Activated T-cell treated with anti-CD3 and anti-CD28 coated beads, Interleukin-2, amount 50 U/mL, for 48 hours (primary cell): Measurements from ENCODE around the gene PREX1.

ENCODE experiments used
- DNase-seq, 2 experiments: peaks; one replicate each; pipeline ENCODE4 v3.0.0-alpha.2; 2020

The PREX1 gene

DNA sequence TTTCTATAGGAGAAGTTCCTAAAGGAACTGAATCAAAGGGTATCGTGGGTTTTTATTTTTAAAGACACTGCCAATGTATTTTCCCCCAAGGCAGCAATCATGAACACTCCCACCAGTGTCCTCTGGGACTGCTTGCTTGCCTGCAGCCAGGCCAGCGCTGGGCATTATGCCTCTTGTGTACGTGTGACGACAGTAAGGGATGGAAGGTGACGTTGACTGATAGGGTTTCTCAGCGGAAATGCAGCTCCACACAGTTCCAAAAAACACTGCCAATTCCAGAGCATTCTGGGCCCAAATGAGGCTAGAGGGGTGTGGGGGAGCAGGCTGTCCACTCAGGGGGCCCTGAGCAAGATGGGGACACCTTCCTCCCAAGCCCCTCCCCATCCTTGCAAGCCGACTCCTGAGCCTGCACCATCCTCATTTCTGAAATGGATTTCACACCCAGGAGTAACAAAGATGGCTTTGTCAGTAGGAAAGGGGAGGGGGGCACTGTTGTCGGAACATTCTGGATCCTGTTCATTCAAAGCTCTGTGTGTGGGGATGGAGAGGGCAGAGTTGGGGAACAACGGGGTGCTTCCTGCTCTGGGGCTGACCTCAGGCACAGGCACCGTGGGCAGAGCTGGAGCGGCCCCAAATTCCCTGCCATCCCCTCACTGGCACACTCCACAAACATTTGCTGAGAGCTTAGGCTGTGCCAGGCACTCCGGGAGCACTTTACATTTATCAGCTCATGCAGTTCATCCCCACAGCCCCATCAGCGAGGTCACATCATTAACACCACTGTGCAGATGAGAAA is 20.0 kb downstream of the PREX1 start:
- DNase-seq = no peak

- no peak for DNase-seq
Observed at GRCh38 chr20:48807051-48807450, 20.7 kb downstream of the PREX1 start.

DNA sequence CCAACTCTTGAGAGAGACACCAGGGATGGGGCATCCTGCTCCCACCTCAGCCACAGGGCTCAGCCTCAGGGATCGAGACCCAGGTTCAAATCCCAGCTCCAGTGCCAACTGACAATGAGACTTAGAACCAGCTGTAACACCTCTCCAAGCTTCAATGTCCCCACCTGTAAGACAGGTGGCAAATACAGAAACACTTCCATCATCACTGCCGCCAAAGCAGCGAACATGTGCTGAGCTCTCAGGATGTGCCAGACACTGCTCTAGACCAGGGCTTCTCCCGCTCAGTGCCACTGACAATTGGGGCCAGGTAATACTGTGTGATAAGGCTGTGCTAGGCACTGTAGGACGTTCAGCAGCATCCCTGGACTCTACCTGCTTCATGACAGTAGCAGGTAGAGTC is 22.1 kb downstream of the PREX1 start:
- DNase-seq = no peak

DNA sequence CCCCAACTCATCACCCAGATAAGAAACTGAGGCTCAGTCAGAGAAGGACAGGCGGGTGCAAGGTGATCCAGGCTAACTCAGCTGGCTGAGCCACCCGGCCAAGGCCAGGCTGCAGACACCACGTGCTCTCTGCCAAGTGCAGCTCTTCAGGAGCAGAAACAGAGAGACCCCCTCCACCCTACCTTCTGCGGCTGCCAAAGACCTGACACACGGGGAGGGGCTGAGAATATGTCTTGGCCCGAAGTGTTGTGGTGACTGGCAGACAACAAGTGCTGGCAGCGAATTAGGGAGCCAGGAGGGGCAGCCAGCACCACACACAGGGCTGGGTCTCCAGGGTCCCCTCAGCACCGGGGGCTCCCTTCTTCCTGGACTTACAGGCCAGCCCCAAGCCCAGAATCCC is 22.5 kb downstream of the PREX1 start:
- no peak for DNase-seq

- no peak for DNase-seq
Observed at GRCh38 chr20:48804300-48804980, 23.4 kb downstream of the PREX1 start.

DNA sequence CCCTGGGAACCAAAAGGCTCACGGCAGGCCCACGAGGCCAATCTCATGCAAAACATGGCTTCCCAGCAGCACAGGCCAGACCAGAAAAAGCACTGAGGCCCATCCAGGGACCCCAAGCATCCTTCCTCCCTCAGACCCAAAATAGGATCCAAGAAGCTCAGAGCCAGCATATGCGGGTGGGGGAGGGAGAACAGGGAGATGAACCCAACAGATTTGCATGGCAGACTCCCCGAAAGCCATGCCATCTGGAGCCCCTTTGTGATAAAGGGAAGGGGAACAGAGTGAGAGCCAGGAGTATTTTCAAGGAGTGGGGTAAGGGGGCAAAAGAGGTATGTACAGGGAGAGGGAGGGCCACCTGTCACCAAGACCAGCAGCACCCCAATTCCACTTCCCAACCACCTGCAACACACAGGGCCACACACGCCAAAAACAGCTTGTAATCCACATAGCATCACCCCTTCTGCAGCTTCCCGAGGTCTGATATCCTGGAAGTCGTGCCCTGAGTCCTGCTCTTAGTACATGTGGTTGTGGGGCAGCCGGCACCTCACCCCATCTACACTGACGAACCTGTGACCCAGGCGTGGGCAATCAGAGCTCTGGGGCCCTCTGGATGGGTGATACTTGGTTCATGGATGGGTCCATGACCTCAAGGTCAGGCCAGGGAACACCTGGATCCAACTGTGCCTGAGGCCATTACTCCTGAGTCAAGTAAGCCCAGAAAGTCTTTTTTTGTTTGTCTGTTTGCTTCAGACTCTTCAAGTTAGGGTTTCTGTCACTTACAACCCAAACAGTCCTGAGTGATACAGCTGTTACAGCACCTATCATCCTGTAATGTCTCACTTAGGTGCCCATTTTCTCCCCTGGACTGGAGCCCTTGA is 24.4 kb downstream of the PREX1 start:
- no peak for DNase-seq

- no peak for DNase-seq
Observed at GRCh38 chr20:48802647-48803046, 25.2 kb downstream of the PREX1 start.

DNA sequence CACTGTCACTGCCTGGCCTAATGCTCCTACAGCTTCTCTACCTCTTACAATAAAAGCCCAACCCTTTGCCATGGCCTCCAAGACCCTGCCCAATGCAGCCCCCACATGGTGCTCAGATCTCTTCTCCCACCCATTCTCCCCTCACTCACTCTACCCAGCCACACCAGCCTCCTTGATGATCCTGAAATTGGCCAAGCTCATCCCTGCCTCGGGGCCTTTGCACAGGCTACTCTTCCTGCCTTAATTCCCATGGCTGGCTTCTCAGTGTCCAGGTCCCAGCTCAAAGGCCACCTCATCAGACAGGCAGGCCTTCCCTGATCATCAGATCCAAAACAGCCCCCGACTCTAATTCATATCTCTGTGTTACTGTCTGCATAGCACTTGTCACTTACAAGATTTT is 25.6 kb downstream of the PREX1 start:
- no peak for DNase-seq

DNA sequence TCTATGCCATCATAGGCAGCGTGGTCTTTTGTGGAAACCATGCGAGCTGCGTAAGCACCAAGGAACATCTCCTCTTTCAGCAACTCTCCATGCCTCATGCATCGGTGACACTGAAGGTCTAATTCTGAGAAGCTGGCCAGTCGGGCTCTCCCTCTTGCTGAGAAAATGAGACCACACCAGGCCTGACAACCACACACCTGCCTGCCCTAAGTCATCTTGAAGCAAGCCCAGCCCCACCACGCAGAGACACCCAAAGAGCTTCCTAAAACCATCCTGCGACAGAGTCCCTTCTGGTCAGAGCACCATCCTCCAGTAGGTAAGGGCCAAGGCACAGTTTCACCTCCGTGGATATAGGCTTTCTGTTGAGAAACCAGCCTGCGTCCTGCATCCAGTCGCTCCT is 26.6 kb downstream of the PREX1 start:
- DNase-seq = no peak

DNA sequence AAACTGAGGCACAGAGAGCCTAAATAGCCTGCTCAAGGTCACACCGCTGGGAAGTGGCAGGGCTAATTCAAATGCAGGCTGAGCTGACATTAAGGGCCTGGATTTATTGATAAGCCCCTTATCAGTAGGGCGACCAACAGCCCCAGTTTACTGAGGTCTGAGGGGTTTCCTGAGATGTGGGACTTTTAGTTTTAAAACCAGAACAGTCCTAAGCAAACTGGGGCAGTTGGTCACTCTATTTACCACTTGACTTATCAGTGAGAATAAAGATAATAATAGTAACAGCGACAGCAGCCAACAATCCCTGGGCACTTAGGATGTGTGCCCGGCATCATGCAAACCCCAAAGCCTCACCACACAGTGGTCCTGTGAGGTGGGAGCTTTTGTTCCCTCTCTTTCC is 27.6 kb downstream of the PREX1 start:
- DNase-seq = no peak

GRCh38 chr20:48799328-48800105 is 28.3 kb downstream of the PREX1 start:
- no peak for DNase-seq

GRCh38 chr20:48797850-48798747 is 29.7 kb downstream of the PREX1 start:
- no peak for DNase-seq

DNA sequence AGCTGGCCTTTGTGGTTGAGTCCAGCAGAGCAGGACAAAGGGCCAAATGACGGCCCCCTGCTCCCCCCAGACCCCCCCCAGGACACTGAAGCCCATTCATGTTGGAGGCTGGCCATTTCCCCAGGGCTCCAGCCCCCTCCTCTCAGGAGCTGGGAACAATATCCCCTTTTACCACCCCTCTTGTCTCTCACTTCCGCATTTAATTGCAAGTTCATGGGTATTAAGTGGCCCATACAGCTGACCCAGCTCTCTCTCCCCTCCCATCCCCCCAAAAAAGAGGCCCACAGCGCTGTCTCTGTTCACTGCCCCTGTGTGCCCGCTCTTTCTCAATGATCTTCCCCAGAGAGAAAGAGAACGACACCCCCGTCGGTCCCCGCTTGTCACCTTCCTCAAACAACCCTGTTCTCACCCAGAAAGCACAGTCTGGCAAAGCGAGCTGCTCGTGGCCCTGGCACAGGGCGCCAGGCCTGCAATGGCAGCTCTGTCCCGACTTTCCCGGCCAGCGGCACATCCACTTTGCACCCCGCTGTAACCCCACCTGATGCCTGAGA is 30.4 kb downstream of the PREX1 start:
- DNase-seq = no peak

GRCh38 chr20:48795732-48796131 is 32.1 kb downstream of the PREX1 start:
- DNase-seq = no peak

- no peak for DNase-seq
Observed at GRCh38 chr20:48794816-48795457, 32.9 kb downstream of the PREX1 start.

DNA sequence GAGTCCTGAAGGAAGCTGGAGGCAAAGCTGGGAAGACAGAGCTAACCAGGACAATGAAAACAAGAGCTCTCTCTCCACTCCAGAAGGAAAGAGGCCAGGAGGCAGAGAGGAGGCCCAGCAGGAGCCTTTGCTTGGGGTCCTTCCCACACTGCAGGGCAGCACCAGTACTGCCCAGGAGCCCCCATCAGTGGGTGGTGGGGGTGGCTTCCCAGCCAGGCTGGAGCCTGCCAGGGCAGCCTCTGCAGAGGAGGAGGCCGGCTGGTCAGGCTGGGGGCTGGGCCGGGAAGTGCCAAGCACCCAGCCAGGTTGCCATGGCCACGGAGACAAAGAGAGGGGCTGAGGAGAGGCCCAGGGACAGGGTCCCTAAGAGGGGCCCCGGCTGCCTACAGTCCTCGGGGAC is 33.4 kb downstream of the PREX1 start:
- DNase-seq = no peak

GRCh38 chr20:48793776-48794175 is 34.0 kb downstream of the PREX1 start:
- no peak for DNase-seq

- no peak for DNase-seq
Observed at GRCh38 chr20:48791666-48792071, 36.1 kb downstream of the PREX1 start.

DNA sequence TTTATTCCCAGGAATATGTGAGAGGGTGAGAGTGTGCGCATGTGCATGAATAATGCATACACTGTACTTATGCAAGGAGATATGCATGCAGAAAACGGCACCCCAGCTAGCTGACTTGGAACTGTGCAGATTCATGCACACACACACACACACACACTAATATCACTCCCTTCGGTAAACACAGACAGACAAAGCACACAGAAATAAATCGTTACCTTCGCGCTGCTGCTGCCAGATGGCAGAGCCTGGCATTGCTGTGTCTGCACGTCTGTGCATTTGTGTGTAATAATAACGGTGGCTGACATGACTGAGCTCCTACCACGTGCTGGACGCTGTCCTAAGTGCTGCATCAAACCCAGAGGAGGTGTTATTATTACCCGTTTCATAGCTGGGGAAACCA is 36.8 kb downstream of the PREX1 start:
- DNase-seq = no peak

DNA sequence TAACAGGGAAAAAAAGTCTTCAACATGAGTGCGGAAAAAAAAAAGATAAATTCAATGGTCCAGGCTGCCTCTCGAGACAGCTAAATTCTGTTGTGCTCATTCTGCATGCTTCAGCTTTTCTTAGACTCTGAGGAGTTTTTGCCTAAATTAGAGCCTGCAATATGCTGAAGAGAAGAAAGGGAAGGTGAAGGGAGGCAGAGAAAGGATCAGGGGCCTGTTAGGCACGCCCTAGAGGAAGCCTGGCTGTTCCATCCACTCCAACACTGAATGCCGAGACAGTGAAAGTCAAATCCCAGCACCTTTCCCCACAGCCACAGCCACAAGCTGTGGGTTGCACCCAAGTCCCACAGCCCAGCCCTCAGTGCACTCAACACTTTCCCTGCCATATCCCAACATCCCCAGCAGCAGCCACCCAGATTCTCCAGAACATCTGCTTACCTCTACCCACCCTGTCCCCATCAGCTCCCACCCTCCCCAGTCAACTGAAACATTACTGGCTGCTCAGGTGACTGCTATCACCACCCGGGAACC is 37.3 kb downstream of the PREX1 start:
- no peak for DNase-seq
